Measurements from ENCODE around the gene FUT2.

DNA sequence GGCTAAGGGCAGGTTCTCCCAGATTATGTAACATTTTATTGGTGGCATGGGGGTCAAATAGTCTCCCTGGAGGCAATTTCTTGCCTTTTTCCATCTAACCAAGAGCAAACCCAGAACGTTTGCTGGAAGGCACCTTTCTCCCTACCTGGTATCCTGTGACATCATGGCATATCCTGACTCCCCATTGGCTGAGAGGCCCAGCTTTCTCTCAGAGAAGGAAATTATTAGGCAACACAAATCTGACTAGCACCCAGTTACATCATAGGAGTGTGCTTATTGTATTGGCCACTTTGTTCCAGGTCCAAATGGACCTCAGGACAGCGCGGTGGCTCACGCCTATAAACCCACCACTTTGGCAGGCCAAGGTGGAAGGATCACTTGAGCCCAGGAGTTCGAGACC is 36.0 kb upstream of the FUT2 start:
- TF ChIP-seq, protein P1, sequence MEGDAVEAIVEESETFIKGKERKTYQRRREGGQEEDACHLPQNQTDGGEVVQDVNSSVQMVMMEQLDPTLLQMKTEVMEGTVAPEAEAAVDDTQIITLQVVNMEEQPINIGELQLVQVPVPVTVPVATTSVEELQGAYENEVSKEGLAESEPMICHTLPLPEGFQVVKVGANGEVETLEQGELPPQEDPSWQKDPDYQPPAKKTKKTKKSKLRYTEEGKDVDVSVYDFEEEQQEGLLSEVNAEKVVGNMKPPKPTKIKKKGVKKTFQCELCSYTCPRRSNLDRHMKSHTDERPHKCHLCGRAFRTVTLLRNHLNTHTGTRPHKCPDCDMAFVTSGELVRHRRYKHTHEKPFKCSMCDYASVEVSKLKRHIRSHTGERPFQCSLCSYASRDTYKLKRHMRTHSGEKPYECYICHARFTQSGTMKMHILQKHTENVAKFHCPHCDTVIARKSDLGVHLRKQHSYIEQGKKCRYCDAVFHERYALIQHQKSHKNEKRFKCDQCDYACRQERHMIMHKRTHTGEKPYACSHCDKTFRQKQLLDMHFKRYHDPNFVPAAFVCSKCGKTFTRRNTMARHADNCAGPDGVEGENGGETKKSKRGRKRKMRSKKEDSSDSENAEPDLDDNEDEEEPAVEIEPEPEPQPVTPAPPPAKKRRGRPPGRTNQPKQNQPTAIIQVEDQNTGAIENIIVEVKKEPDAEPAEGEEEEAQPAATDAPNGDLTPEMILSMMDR (IDR thresholded peaks at IDR 0.05; ENCODE audit: poor library complexity, severe bottlenecking), result no peak
- TF ChIP-seq EZH2 (IDR thresholded peaks at IDR 0.05; ENCODE audit: borderline replicate concordance, insufficient read depth, low read length, poor library complexity, severe bottlenecking) (no peak), EP300 (conservative IDR thresholded peaks at IDR 0.05; ENCODE audit: poor library complexity, severe bottlenecking) (no peak)

Measured in neural cell (in vitro differentiated cells).